ENCODE measurements around the gene ZNF426.
A peak's percentile ranks its signal among the peaks of the same experiment; 100 is the strongest.
"Not testable (repeated sequence)": the region's sequence is repeated elsewhere in the genome, so short reads cannot be mapped to it uniquely, and the experiment has no call there.

ZNF426 gene

GRCh38 chr19:9538183-9539058, at the start of gene ZNF426:
Gene ZNF426, minus strand, starts transcription at chr19:9538645. Its CDS starts 2,413 bp downstream, at chr19:9536232.
- peak; percentile 73 for DNase-seq (ENCODE audit: low spot score)

GRCh38 chr19:9586764-9587163, 48.3 kb upstream of the ZNF426 start:
- DNase-seq (ENCODE audit: low spot score), result peak; percentile 64

- DNase-seq (ENCODE audit: low spot score), result peak; percentile 75
Observed at GRCh38 chr19:9584073-9584833, 45.8 kb upstream of the ZNF426 start, which contains the start of gene ZNF121. Gene ZNF121, minus strand, starts transcription at chr19:9584504. Its CDS starts 16,407 bp downstream, at chr19:9568097.

GRCh38 chr19:9582081-9582725, 43.8 kb upstream of the ZNF426 start:
- DNase-seq (ENCODE audit: low spot score), result not testable (repeated sequence)

- no peak for DNase-seq (ENCODE audit: low spot score)
Observed at GRCh38 chr19:9580728-9581127, 42.3 kb upstream of the ZNF426 start.

GRCh38 chr19:9570255-9570654, 31.8 kb upstream of the ZNF426 start:
- DNase-seq (ENCODE audit: low spot score), result no peak

GRCh38 chr19:9566729-9567128, 28.3 kb upstream of the ZNF426 start:
- no peak for DNase-seq (ENCODE audit: low spot score)

- DNase-seq (ENCODE audit: low spot score), result no peak
Observed at GRCh38 chr19:9565900-9566705, 27.7 kb upstream of the ZNF426 start.

GRCh38 chr19:9552536-9553274, 14.3 kb upstream of the ZNF426 start:
- no peak for DNase-seq (ENCODE audit: low spot score)

- no peak for DNase-seq (ENCODE audit: low spot score)
Observed at GRCh38 chr19:9547870-9548269, 9.4 kb upstream of the ZNF426 start.

GRCh38 chr19:9541281-9541680, 2.8 kb upstream of the ZNF426 start:
- not testable (repeated sequence) for DNase-seq (ENCODE audit: low spot score)

- not testable (repeated sequence) for DNase-seq (ENCODE audit: low spot score)
Observed at GRCh38 chr19:9539921-9540320, 1.5 kb upstream of the ZNF426 start.

- DNase-seq (ENCODE audit: low spot score), result not testable (repeated sequence)
Observed at GRCh38 chr19:9539201-9539600, 756 bp upstream of the ZNF426 start.

GRCh38 chr19:9535934-9536333, 2.5 kb downstream of the ZNF426 start:
- no peak for DNase-seq (ENCODE audit: low spot score)

GRCh38 chr19:9531933-9532332, 6.5 kb downstream of the ZNF426 start:
- no peak for DNase-seq (ENCODE audit: low spot score)

GRCh38 chr19:9528757-9529336, 9.6 kb downstream of the ZNF426 start:
- DNase-seq (ENCODE audit: low spot score), result no peak

- no peak for DNase-seq (ENCODE audit: low spot score)
Observed at GRCh38 chr19:9523885-9524474, 14.5 kb downstream of the ZNF426 start.

- DNase-seq (ENCODE audit: low spot score), result no peak
Observed at GRCh38 chr19:9507285-9507684, 31.2 kb downstream of the ZNF426 start.

- no peak for DNase-seq (ENCODE audit: low spot score)
Observed at GRCh38 chr19:9500796-9501195, 37.6 kb downstream of the ZNF426 start.
